HepG2 (cell line): Measurements from ENCODE around the gene RFC2. TPM values are rescaled to one million over a fixed set of nuclear protein-coding genes. Genes with fewer than 3 reads are reported as not detected.

ENCODE experiments used
- ATAC-seq: fragments of 200-7000 bp; cut with Tn5 transposase; 3 replicates; pipeline ENCODE4 v1.9.1; 2020; ENCODE audit warnings: mild to moderate bottlenecking, moderate library complexity
- BruUV-seq: library from RNA; stranded (reverse); fragments of 400-500 nt; replicated peaks from 2 replicates; lab custom pipeline; 2021; lab: Mats Ljungman, UMichigan
- CTCF ChIA-PET: fragments of 300-600 bp; formaldehyde crosslinking; extraction: SDS; loops from one replicate; lab custom pipeline; 2021; ENCODE audit warnings: low total read pairs, inconsistent platforms, low intra/inter-chr PET ratio; lab: Yijun Ruan, JAX
- POLR2A ChIA-PET: fragments of 350-600 bp; sonication (Branson Sonifier 250); formaldehyde crosslinking; loops from one replicate; lab custom pipeline; 2020; ENCODE audit warnings: antibody characterized with exemption, inconsistent platforms; lab: Yijun Ruan, JAX
- DNase-seq: peaks from one replicate; pipeline ENCODE4 v3.0.0-alpha.2; 2015; ENCODE audit warnings: low spot score
- FAIRE-seq: peaks from 3 replicates; lab custom pipeline; 2011; peaks lifted over from hg19 to GRCh38; lab: Jason Lieb, UNC
- H2AFZ ChIP-seq: one replicate; pipeline ENCODE4 v1.6.1; 2011; ENCODE audit warnings: low read length, inconsistent platforms
- H3K27ac ChIP-seq: fragments of 300-600 bp; 3 replicates; pipeline ENCODE4 v1.8.0; 2011; ENCODE audit warnings: mixed run types, mild to moderate bottlenecking, mixed read lengths, low read length, inconsistent platforms; ENCODE audit not compliant: insufficient read depth; ENCODE audit errors: extremely low read length
- H3K27me3 ChIP-seq, 2 experiments: fragments of 200-600 bp in 1 of 2; 2 replicates in 1 of 2; 3 replicates in 1 of 2; pipeline versions ENCODE4 v1.6.0 to v1.8.0; 2011; ENCODE audit warnings: low read length in 2 of 2, mild to moderate bottlenecking in 2 of 2, moderate library complexity in 2 of 2, inconsistent platforms in 1 of 2; ENCODE audit not compliant: insufficient read depth in 2 of 2, control insufficient read depth in 1 of 2
- H3K36me3 ChIP-seq, 2 experiments: fragments of 200-600 bp in 1 of 2; replicated peaks in 1 of 2; 2 replicates in 1 of 2; 3 replicates in 1 of 2; pipeline versions ENCODE4 v1.5.1 to v1.8.0; 2011; ENCODE audit warnings: low read length in 2 of 2, inconsistent platforms in 1 of 2; ENCODE audit not compliant: insufficient read depth in 2 of 2, control insufficient read depth in 1 of 2
- H3K4me1 ChIP-seq: 2 replicates; pipeline ENCODE4 v1.5.1; 2012; ENCODE audit warnings: low read length, inconsistent platforms; ENCODE audit not compliant: insufficient read depth
- H3K4me2 ChIP-seq: 2 replicates; pipeline ENCODE4 v1.6.0; 2011; ENCODE audit warnings: low read depth, low read length, inconsistent platforms
- H3K4me3 ChIP-seq, 3 experiments: fragments of 200-600 bp in 1 of 3; sonication (generic), shearing (Covaris generic) in 1 of 3; replicated peaks in 1 of 3; 2 replicates each; pipeline ENCODE4 v1.5.1; 2011 to 2016; ENCODE audit warnings: low read length in 3 of 3, inconsistent platforms in 2 of 3, low read depth in 2 of 3, mild to moderate bottlenecking in 2 of 3, control low read depth in 1 of 3, mixed read lengths in 1 of 3; ENCODE audit not compliant: insufficient read depth in 1 of 3
- H3K79me2 ChIP-seq: one replicate; pipeline ENCODE4 v1.6.1; 2011; ENCODE audit warnings: low read length, inconsistent platforms; ENCODE audit not compliant: insufficient read depth
- H3K9ac ChIP-seq: 2 replicates; pipeline ENCODE4 v1.6.0; 2011; ENCODE audit warnings: mild to moderate bottlenecking, low read depth, low read length, inconsistent platforms; ENCODE audit not compliant: insufficient read depth
- H3K9me3 ChIP-seq: 2 replicates; pipeline ENCODE4 v1.5.1; 2012; ENCODE audit warnings: mild to moderate bottlenecking, low read length
- H4K20me1 ChIP-seq: 2 replicates; pipeline ENCODE4 v1.6.0; 2011; ENCODE audit warnings: inconsistent platforms, mild to moderate bottlenecking, low read length, moderate library complexity; ENCODE audit not compliant: insufficient read depth
- CREM ChIP-seq, 2 experiments: sonication (generic) in 1 of 2; formaldehyde crosslinking in 1 of 2; IDR thresholded peaks; 2 replicates each; pipeline versions ENCODE4 v1.4.0 to v1.6.1; 2016 to 2020; ENCODE audit warnings: antibody characterized with exemption in 1 of 2, mild to moderate bottlenecking in 1 of 2, missing genetic modification reagents in 1 of 2
- GTF3A ChIP-seq: sonication (generic); formaldehyde crosslinking; conservative IDR thresholded peaks from 2 replicates; pipeline ENCODE4 v1.4.0; 2020; ENCODE audit warnings: mild to moderate bottlenecking, missing genetic modification reagents
- HNRNPK ChIP-seq: fragments of 200-400 bp; formaldehyde crosslinking; IDR thresholded peaks from 2 replicates; pipeline ENCODE4 v1.6.1; 2018; ENCODE audit warnings: low read length, low read depth, moderate library complexity, mild to moderate bottlenecking; ENCODE audit not compliant: poor library complexity, severe bottlenecking
- KLF6 ChIP-seq: IDR thresholded peaks from 2 replicates; pipeline ENCODE4 v1.8.0; 2016; ENCODE audit warnings: missing biosample characterization, missing genetic modification reagents
- SP2 ChIP-seq: sonication (generic); formaldehyde crosslinking; IDR thresholded peaks from 2 replicates; pipeline ENCODE4 v1.5.1; 2020; ENCODE audit warnings: mild to moderate bottlenecking, missing genetic modification reagents
- ZNF234 ChIP-seq: sonication (generic); formaldehyde crosslinking; conservative IDR thresholded peaks from 2 replicates; pipeline ENCODE4 v1.5.1; 2020; ENCODE audit warnings: mild to moderate bottlenecking, missing genetic modification reagents
- ZNF260 ChIP-seq: sonication (generic); formaldehyde crosslinking; IDR thresholded peaks from 2 replicates; pipeline ENCODE4 v1.4.0; 2020; ENCODE audit warnings: missing genetic modification reagents, low read depth, mild to moderate bottlenecking, borderline replicate concordance
- ZNF414 ChIP-seq: sonication (generic); formaldehyde crosslinking; IDR thresholded peaks from 2 replicates; pipeline ENCODE4 v1.5.0; 2020; ENCODE audit warnings: missing genetic modification reagents
- ZNF431 ChIP-seq: sonication (generic); formaldehyde crosslinking; IDR thresholded peaks from 2 replicates; pipeline ENCODE4 v1.9.0; 2022; ENCODE audit warnings: missing genetic modification reagents, low read depth, mild to moderate bottlenecking, borderline replicate concordance
- ZNF44 ChIP-seq: sonication (generic); formaldehyde crosslinking; IDR thresholded peaks from 2 replicates; pipeline ENCODE4 v1.5.1; 2020; ENCODE audit warnings: mild to moderate bottlenecking, missing genetic modification reagents
- ZNF484 ChIP-seq: sonication (generic); formaldehyde crosslinking; IDR thresholded peaks from 2 replicates; pipeline ENCODE4 v1.5.1; 2020; ENCODE audit warnings: mild to moderate bottlenecking, low read depth, missing genetic modification reagents, borderline replicate concordance
- ZNF501 ChIP-seq: sonication (generic); formaldehyde crosslinking; IDR thresholded peaks from 2 replicates; pipeline ENCODE4 v1.5.1; 2020; ENCODE audit warnings: mild to moderate bottlenecking, moderate library complexity, missing genetic modification reagents
- ZNF547 ChIP-seq: sonication (generic); formaldehyde crosslinking; IDR thresholded peaks from 2 replicates; pipeline ENCODE4 v1.5.1; 2020; ENCODE audit warnings: mild to moderate bottlenecking, missing genetic modification reagents
- WGBS: methylation state at CpG from one replicate; pipeline ENCODE4 v1.1.6; 2017; ENCODE audit warnings: low lambda C conversion rate; 5-methylcytosine and 5-hydroxymethylcytosine counted together
- in situ Hi-C: cut with HindIII; loops from 2 replicates; pipeline ENCODE4 v1.10.0; 2017; ENCODE audit warnings: low pct_unique_long_range_greater_than_20kb; ENCODE audit not compliant: extremely low pct_ligation_motif_present
- intact Hi-C: fragments of 100-400 bp; cut with micrococcal nuclease; formaldehyde crosslinking; loops from one replicate; pipeline ENCODE4 v1.10.0; 2022; ENCODE audit not compliant: unreplicated experiment
- polyA plus RNA-seq, 8 experiments: library from polyadenylated mRNA; depleted of rRNA in 3 of 8; stranded (reverse) in 7 of 8; unstranded in 1 of 8; fragments of >200 nt; fragmentation: Illumina TruSeq in 4 of 8; extraction: Trizol in 4 of 8; gene quantifications; 2 replicates each; pipeline versions ENCODE4 v1.2.1 to v1.2.3, GENCODE V29; 2011 to 2016; ENCODE audit warnings: low read depth in 4 of 8, missing spikeins in 1 of 8, mixed read lengths in 1 of 8; ENCODE audit not compliant: insufficient read depth in 1 of 8
- total RNA-seq, 5 experiments: library from RNA; depleted of rRNA; stranded (reverse); fragments of >200 nt; fragmentation: Illumina TruSeq; extraction: Trizol; gene quantifications; 2 replicates each; pipeline ENCODE4 v1.2.3, GENCODE V29; 2016; ENCODE audit warnings: low read depth in 1 of 5

The RFC2 gene
- total and polyA plus RNA-seq, 2 of the 13 experiments (the other 11 are each of a cell fraction or from before 2014, with no cell fraction given), result 14.6 to 43.5 TPM

- Histone ChIP-seq H3K4me1 (no peaks in the 10 kb centered on the region), H2AFZ (no peak overlapping the region), H3K27me3 (no peaks in the 10 kb centered on the region), H3K9ac (no peak overlapping the region)
- intact Hi-C loops, result no loop called here
- no peak for TF ChIP-seq ZNF234 (CRISPR knock-in tag)
- no peak for TF ChIP-seq CREM (IDR thresholded peaks at IDR 0.05)
- no peak for TF ChIP-seq CREM (CRISPR knock-in tag; IDR thresholded peaks at IDR 0.05)
- no peak for TF ChIP-seq ZNF484 (CRISPR knock-in tag)
- TF ChIP-seq ZNF414, result no peak
- TF ChIP-seq GTF3A (CRISPR knock-in tag), result no peak
- TF ChIP-seq ZNF44 (CRISPR knock-in tag), result no peak
- TF ChIP-seq HNRNPK, result no peak
- no peak for TF ChIP-seq ZNF501 (CRISPR knock-in tag)
- TF ChIP-seq ZNF431 (CRISPR knock-in tag), result no peak
- no peak for TF ChIP-seq SP2 (CRISPR knock-in tag)
- no peak for TF ChIP-seq ZNF260 (CRISPR knock-in tag)
- no peak for TF ChIP-seq ZNF547 (CRISPR knock-in tag)
- TF ChIP-seq KLF6 (CRISPR knock-in tag), result no peak
- TF ChIP-seq, all 625 proteins: peak for 0
- BruUV-seq, result no TSS peak
- Histone ChIP-seq H3K4me3 (no peak overlapping the region), H3K27ac (no peak overlapping the region), H3K36me3 (peaks cover 21 to 58% of the 10 kb centered on the region in 2 experiments; a peak in 4 of 5 replicates), H3K79me2 (no peaks in the 10 kb centered on the region), H4K20me1 (no peaks in the 10 kb centered on the region), H3K9me3 (no peaks in the 10 kb centered on the region), H3K4me2 (no peak overlapping the region)
- FAIRE-seq (no peak), ATAC-seq (no peak), DNase-seq (no peak)
- ChIA-PET CTCF (no interaction called here), POLR2A (no interaction called here)
- WGBS, result 94% methylated on average over 13 of the region's 13 CpGs
- in situ Hi-C loops, result no loop called here
Observed at GRCh38 chr7:74233655-74234285, 20.4 kb downstream of the RFC2 start.
